ENCODE data around the gene GRIK2.
"Not testable (repeated sequence)": the region's sequence is repeated elsewhere in the genome, so short reads cannot be mapped to it uniquely, and the experiment has no call there.

The GRIK2 gene

GRCh38 chr6:101393251-101393828 is at the start of gene GRIK2:
Gene GRIK2 (plus strand): TSS chr6:101393708.
- no peak for DNase-seq (ENCODE audit: low read depth)

GRCh38 chr6:101344885-101345284 is 48.6 kb upstream of the GRIK2 start:
- no peak for DNase-seq (ENCODE audit: low read depth)

- no peak for DNase-seq (ENCODE audit: low read depth)
These were observed 44.7 kb upstream of the GRIK2 start for GRCh38 chr6:101348816-101349215.

- DNase-seq (ENCODE audit: low read depth), result not testable (repeated sequence)
These were observed 42.9 kb upstream of the GRIK2 start for GRCh38 chr6:101350631-101351030.

- no peak for DNase-seq (ENCODE audit: low read depth)
These were observed 42.3 kb upstream of the GRIK2 start for GRCh38 chr6:101351173-101351572.

GRCh38 chr6:101352316-101352715 is 41.2 kb upstream of the GRIK2 start:
- no peak for DNase-seq (ENCODE audit: low read depth)

GRCh38 chr6:101365181-101365580 is 28.3 kb upstream of the GRIK2 start:
- no peak for DNase-seq (ENCODE audit: low read depth)

GRCh38 chr6:101379926-101380325 is 13.6 kb upstream of the GRIK2 start:
- no peak for DNase-seq (ENCODE audit: low read depth)

- DNase-seq (ENCODE audit: low read depth), result no peak
These were observed 12.4 kb upstream of the GRIK2 start for GRCh38 chr6:101380897-101381630.

GRCh38 chr6:101383747-101384146 is 9.8 kb upstream of the GRIK2 start:
- DNase-seq (ENCODE audit: low read depth), result not testable (repeated sequence)

- no peak for DNase-seq (ENCODE audit: low read depth)
These were observed 6.5 kb upstream of the GRIK2 start for GRCh38 chr6:101386982-101387381.

- no peak for DNase-seq (ENCODE audit: low read depth)
These were observed 1.5 kb upstream of the GRIK2 start for GRCh38 chr6:101391772-101392585.

GRCh38 chr6:101392586-101393230 is 800 bp upstream of the GRIK2 start:
- DNase-seq (ENCODE audit: low read depth), result no peak

GRCh38 chr6:101393829-101394251 is 332 bp downstream of the GRIK2 start:
- no peak for DNase-seq (ENCODE audit: low read depth)

GRCh38 chr6:101394936-101395335 is 1.4 kb downstream of the GRIK2 start:
- no peak for DNase-seq (ENCODE audit: low read depth)

- DNase-seq (ENCODE audit: low read depth), result no peak
These were observed 1.8 kb downstream of the GRIK2 start for GRCh38 chr6:101395345-101395744.

GRCh38 chr6:101396548-101397173 is 3.2 kb downstream of the GRIK2 start:
- DNase-seq (ENCODE audit: low read depth), result no peak

- DNase-seq (ENCODE audit: low read depth), result no peak
These were observed 3.7 kb downstream of the GRIK2 start for GRCh38 chr6:101397199-101397598.

GRCh38 chr6:101398716-101399615 is 5.5 kb downstream of the GRIK2 start:
- DNase-seq (ENCODE audit: low read depth), result no peak

GRCh38 chr6:101399616-101400162 is 6.2 kb downstream of the GRIK2 start:
- no peak for DNase-seq (ENCODE audit: low read depth)

Data from stimulated activated CD8-positive, alpha-beta memory T cell treated with anti-CD3 and anti-CD28 coated beads, Interleukin-12 subunit alpha, Interleukin-12 subunit beta, amount 100 ng/mL, for 1 hour (primary cell).